Keratinocyte (primary cell): Measurements from ENCODE around the gene TAMM41. TPM values are rescaled to one million over a fixed set of nuclear protein-coding genes. Genes with fewer than 3 reads are reported as not detected.

Experiments used
- polyA plus RNA-seq, 5 experiments: library from polyadenylated mRNA; depleted of rRNA in 3 of 5; stranded (reverse) in 3 of 5; stranded (forward) in 1 of 5; unstranded in 1 of 5; fragments of >200 nt; gene quantifications; 1 replicate in 1 of 5; 2 replicates in 3 of 5; 3 replicates in 1 of 5; pipeline versions ENCODE4 v1.2.1 to v1.2.3, GENCODE V29; 2011 to 2012; ENCODE audit warnings: missing spikeins in 2 of 5, low read depth in 1 of 5, low replicate concordance in 1 of 5
- small RNA-seq, 3 experiments: library from RNA; depleted of rRNA; stranded (forward); fragments of <200 nt; gene quantifications; one replicate each; pipeline ENCODE3, GENCODE V24; 2012; ENCODE audit warnings: low read depth in 3 of 3, low replicate concordance in 1 of 3; ENCODE audit not compliant: insufficient read length in 3 of 3

The TAMM41 gene
- polyA plus RNA-seq, 1 donor (not counting 4 experiments of a cell fraction or from before 2014, with no cell fraction given) = 22.9 TPM

Small RNAs within 50 kb of the gene (small RNA-seq; reads per million reads assigned to genes)
- gene CYCSP12 = 0 reads per million in 3 experiments

Other genes with a start within 250 kb of the TAMM41 start
- 28.5 to 51.6 TPM (median 32.6 TPM) in 3 replicates for gene VGLL4, start 203.0 kb downstream of the TAMM41 start, polyA plus RNA-seq
- gene SYN2, start 157.5 kb upstream of the TAMM41 start, polyA plus RNA-seq = 0.03 to 0.07 TPM in 2 of 3 replicates, not detected in the other